HG02970 (cell line): ENCODE data around the gene TTC7B.

Experiments used
- ATAC-seq: cut with Tn5 transposase; IDR thresholded peaks from one replicate; pipeline ENCODE4 v1.9.1; 2021; ENCODE audit warnings: mild to moderate bottlenecking, moderate library complexity, moderate number of reproducible peaks; ENCODE audit not compliant: unreplicated experiment, low FRiP score

Gene TTC7B

DNA sequence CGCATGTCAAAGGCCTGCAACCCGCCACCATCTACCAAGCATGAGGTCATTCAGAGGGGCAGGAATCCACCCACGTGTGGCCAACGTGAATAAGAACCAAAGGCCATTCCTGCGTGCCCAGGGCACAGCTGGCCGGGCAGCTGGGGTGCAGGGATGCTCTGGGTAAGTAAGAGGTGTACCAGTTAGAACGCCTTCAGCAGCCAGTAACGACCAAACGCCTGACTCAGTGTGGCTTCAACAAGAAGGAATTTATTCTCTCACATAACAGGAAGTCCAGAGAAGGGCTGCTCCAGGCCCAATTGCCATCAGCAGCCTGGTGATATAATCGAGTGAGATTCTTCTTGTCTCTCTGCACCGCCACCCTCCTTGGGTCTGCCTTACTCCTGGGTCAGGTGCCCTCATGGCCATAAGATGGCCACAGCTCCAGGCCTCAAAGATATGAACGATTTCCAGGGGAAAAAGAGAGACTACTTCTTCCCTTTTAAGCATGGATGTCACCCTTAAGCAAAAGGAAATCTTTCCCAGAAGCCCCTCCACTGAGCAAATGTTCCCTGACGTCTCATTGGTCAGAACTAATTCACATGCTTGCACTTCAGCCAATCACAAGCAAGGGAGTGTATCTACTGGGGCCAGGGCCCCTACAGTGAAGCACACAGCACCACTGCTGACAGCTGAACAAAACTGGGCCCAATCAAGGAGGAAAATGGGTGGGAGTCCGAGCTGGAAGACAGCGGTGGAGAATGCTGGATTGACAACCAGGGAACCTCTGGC, 7.3 kb downstream of the TTC7B start:
- no peak for ATAC-seq

DNA sequence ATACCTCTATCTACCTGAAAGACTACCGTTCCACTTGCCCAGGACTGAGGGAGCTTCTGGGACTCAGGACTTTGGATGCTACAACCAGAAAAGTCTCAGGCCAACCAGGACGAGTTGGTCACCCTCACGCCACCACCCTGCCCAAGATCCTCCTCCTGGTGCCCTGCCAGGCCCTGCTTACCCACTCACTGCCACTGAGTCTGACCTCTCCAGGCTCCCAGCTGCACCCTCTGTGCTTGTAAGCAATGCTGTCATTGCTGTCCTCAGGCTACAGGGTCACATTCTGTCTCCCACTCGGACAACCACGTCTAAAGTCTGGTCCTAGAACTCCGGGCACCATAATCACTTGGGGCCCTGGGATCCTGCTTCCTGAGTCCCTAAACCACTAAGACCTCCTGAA, 9.2 kb downstream of the TTC7B start:
- ATAC-seq, result no peak

DNA sequence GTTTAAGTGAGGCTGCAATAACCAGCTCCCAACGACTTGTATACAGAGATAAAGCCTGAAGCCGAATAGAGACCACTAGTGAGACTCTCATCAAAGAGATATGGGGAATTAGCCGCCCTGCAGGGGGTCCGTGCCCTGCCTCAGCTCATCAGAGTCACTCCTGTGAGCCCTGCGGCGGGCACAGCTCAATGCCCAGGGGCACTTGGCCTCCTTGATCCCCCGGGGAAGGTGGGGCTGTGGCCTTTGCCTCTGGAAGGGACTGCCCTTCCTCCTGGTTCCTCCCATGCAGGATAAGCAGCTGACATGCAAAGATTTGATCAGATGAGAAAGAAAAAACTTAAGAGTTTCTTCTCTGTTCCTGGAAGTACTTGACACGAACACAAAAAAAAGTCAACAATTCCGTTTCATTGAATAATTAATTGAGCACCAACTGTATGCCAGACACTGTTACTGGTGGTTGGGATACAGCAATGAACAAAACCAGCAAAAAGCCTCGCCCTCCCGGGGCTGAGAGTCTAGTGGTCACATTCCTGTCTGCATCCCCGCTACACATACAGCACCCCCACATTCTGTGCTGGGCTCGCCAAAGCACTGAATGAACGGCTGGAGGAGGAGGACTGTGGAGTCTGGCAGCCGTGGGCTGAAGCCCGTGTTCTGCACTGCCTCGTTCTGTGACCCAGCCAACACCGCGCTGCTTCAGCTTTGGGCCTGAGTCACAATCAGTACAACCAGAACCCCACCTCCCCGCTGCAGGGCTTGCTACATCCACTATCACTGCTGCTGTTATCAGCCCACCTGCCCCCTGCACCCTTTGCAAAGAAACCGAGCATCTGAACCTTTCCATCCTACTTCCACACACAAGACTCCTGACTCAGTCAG, 10.3 kb downstream of the TTC7B start:
- ATAC-seq, result no peak

DNA sequence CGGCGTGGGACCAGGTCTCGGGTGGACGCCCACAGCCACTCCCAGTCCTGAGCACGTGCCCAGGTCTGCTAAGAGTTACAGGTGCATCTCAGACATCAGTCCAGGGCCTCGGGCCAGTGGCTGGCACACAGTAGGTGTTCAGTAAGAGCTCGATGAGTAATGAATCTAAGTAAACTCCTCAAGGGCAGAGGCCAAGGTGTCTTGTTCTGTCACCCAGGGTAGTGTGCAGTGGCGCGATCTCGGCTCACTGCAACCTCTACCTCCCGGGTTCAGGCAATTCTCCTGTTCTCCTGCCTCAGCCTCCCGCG, 11.2 kb downstream of the TTC7B start:
- no peak for ATAC-seq

DNA sequence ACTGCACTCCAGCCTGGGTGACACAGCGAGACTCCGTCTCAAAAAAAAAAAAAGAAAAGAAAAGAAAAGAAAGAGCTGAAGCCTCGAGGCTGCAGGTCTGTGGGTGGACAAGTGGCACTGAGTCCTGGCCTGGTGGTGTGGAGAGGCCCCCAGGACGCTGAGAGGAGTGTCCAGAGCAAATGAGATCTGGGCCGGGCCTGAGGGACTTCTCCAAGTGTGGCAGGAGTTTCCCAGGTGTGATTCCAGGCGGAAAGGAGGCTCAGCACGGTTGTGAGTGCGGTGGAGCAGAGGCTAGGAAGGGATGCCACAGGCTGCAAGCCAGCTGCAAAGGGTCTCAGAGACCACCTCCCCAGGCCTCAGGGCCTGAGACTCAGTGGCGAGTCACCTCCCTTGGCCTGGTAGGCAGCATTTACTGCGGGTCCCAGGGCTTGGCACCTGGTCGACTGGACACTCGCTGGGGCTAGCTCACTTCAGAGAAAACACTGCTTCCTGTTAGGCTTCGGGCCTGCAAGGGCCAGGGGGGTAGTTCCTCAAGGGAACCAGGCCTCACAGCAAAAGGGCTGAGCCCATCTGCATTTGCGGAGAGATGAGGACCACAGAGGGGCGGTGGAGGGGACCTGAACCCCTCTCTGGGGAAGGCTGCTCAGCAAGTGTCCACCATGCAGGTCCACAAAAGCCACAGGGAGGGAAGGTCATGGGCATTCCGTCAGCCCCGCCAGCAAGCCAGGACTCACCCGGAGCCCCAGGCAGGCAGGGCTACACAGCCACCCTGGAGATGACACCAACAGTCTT, 11.7 kb downstream of the TTC7B start:
- ATAC-seq, result no peak

DNA sequence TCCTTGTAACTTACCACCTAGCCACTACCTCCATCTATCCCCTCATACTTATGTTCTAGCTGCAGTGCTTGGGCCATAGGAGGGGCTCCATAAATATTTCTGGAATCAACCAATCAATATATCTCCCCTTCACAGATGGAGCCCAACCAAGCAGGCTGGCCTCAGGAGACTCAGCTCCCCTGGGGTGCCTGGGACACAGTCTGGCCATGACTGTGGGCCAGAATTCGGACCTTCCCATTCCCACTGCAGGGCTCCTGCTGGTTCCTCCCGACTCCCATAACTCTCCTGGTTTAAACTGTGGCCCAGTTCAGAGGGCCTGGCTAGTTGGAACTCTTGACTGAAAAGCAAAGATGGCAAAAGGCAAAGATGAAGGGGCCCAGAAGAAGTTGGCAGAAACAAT, 13.0 kb downstream of the TTC7B start:
- ATAC-seq, result no peak

DNA sequence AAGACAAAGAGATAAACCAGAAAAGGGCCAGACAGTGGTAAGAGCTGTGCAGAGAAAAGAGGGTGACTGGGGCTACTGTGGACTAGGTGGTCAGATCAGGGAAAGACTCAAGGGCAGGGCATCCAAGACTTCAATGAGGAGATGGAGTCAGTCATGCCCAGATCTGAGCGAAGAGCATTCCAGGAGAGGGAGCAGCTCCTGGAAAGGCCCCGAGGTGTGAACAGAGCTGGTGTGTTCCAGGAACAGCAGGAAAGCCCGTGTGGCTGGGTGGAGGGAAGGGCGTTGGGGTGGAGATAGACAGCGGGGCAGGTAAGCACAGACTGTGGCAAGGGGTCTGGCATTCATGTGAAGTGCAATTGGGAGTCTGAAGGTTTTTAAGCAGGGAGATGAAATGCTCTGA, 16.8 kb downstream of the TTC7B start:
- no peak for ATAC-seq

DNA sequence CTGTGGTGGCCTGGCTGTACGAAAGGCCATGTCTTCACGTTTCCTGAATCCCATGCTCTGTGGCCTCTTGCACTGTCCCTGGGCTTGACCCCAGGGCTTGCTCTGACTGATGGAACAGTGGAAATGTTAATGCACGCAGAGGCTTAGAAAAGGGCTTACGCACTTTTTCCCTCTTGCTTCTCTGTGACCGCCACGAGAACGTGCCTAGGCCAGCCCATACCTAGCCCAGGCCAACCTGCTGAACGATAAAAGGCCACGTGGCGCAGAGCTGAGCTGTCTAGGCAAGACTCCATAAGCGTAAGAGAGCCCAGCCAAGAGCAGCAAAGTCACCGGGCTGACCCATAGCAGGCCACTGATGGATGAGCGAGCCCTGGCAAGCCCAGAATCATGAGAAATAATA, 18.3 kb downstream of the TTC7B start:
- no peak for ATAC-seq

DNA sequence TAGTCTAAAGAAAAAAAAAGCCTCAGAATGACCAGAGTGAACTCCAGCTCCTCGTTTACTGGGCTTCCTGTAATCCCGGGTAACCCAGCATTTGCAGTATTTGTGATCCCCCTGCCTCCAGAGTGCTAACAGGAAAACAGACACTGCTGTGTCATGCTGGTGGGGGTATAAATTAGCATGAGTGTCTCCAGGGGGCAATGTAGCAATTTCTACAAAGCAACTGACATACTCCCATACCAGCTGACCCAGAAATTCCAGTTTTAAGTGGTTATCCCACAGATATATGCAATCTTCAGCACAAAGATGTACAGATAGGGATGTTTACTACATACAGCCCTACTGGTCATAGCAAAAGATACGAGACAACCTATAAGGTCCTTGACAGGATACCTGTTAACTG, 18.8 kb downstream of the TTC7B start:
- no peak for ATAC-seq

DNA sequence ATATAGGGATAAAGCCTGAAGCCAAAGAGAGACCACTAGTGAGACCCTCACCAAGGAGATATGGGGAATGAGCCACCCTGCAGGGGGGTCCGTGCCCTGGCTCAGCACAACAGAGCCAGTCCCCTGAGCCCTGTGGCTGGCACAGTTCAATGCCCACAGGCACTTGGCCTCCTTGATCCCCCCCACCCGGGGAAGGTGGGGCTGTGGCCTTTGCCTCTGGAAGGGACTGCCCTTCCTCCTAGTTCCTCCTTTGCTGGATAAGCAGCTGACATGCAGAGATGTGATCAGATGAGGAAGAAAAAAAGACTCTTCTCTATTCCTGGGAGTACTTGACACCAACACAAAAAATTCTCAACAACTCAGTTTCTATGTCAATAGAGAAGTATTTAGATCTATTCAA, 19.9 kb downstream of the TTC7B start:
- ATAC-seq, result no peak

DNA sequence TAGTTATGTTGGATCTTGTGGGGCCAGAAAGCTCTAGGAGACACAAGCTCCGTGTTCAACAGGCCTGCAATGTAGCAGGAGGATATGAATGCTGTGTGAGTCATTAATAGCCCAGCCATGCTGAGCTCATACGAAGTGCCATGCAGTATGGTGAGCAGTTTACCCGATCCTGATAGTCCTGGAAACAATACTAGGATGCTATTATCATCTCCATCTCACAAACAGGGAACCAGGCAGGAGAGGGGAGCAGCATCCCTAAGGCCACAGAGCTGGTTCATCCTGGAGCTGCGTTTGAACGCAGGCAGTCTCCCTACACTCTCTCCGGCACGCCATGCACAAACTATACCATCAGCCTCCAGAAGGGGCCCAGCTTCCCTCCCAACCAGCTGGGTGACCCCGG, 20.5 kb downstream of the TTC7B start:
- ATAC-seq, result no peak

DNA sequence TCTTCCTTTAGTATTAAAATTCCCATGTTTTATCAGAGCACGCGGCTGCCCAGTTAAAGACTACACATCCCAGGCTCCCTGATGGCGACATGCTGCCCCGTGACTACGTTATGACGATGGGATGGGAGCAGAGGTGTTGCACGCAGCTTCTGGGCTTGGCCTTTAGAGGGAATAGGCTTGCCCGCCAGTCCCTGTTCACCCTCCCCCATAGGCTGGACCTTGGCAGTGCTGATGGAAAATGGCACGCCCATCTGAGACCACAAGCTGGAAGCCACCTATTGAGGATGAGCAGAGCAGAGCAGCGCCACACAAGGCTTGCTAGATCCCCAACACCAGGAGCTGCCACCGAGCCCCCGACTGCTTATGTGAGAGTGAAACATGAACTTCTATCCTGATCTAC, 24.7 kb downstream of the TTC7B start:
- no peak for ATAC-seq

DNA sequence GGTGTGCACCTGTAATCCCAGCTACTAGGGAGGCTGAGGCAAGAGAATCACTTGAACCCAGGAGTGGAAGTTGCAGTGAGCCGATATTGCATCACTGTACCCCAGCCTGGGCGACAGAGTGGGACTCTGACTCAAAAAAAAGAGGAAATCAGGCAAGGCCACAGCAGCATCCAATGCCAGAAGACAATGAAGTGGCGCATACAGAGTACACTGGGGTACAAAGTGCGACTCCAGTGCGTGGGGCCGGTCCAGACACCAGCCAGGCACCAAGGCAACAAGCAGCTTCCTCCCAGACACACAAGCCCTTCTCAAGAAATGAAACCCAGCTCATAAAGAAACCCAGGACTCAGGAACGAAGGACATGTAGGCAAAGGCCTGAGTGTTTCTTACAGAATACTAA, 28.2 kb downstream of the TTC7B start:
- no peak for ATAC-seq

DNA sequence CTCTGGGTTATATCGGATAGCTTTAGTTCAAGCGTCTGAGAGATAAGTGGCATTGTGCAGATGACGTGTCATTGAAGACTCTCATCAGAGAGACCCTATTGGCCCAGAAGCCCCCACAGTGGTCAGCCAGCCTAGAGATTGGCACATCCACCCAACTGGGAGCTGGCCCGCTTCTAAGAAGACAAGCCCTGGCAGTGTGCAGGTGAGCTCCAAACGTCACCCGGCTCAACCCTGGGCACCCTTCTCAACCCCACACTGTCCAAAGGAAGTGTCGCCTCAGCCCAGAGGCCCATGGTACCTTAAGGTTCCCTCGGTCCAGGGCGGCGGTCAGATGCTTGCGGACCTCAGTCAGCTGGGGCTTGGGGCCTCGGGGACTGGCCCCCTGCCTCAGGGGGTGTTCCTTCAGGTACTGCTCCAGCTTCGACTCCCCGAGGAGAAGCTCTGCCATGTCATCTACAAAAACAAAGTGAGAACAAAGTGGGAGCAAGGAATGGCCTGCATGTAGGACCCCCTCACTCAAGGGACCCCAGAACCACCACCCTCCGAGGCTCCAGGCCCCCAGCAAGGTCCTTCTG, 30.3 kb downstream of the TTC7B start:
- ATAC-seq, result no peak

DNA sequence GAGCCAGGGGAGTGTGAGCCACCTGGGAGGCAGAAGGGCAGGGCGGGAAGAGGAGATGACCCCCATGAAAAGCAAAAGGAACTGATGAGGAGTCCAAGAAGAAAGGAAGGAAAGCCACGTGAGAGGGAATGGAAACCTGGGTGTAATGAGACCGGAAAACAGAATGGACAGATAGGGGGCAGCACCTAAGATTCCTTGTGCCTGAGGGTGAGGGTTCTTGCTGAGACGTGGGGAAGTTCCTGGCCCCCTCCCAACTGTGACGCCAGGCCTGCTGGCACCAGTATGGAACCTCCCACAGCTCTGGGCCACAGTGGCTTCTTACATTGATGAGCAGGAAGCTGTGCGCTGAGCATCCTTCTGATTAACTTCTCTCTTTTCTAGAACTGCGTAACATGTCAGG, 30.8 kb downstream of the TTC7B start:
- ATAC-seq, result no peak

DNA sequence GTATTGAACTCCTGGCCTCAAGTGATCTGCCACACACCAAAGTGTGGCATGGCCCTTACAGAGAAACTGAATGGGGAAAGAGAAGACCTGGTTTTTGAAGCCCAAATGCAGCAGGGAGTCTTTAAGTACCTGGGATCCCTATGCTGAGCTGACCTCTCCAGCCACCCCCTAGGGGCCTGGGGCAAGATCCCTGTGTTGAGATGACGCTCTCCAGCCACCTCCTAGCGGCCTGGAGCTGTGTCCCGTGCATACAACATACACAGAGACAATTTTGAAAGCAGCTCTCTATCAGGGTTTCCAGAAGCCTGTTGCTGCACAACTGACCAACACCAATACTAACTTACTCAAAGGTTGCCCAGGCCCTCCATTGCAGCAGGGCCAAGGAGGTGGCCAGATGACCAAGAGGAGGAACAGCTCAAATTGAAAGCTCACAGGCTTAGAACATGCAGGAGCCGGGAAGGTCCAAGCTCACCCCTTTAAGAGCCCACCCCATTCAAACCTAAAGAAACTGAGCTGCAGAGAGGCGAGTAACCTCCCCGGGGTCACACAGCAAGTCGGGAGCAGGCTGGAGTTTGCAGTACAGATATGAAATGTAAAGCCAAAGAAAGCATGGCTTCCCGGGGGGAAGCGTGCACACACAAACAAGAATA, 31.5 kb downstream of the TTC7B start:
- ATAC-seq, result no peak

DNA sequence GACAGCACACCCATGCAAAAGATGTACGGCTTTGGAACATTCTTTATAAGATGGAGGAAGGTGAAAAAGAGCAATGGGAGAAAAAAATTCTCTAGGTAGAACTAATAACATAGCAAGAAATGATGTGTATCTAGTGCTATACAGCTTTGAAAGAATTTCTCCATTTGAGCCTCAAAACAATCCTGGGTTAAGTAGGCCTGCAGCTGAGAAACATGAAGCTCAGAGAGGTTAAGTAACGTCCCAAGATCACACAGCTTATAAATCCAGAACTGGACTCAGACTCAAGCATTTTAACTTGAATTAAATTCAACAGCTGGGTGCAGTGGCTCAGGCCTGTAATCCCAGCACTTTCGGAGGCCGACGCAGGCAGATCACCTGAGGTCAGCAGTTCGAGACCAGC, 32.9 kb downstream of the TTC7B start:
- no peak for ATAC-seq

DNA sequence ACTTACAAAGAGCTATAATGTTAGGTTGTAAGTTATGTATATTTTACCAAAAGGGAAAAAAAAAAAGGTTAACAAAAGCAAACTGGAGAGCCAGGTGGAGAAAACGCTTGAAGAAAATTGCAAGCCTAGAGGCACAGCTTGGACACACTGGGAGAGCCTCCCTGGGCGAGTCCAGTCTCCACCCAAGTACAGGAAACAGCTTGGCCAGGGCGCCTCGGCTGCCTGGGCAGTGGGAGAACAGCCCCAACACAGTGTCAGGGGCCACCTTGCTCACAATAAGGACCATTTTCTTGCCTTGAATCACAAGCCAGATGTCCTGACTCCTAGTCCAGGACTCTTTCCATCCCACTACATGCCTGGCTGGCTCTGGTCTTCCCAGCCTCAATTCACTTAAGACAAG, 33.3 kb downstream of the TTC7B start:
- ATAC-seq, result no peak

DNA sequence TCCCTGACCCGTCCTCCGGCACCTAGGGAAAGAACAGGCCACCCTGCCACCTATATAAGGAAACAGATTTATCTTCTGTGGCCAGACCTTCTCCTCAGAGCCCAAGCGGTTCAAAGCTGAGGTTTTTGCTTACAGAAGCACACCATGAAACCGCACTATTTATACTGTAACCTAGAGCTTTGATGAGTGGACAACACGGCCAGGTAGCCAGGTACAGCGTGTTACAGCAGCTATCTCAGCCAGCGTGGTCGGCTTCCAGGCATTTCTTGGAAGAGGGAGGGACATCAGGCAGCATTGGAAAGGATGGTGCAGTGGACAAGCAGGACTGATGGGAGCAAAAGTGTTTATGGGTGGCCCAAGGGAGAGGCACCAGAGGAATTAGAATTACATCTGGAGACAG, 34.4 kb downstream of the TTC7B start:
- ATAC-seq, result no peak

DNA sequence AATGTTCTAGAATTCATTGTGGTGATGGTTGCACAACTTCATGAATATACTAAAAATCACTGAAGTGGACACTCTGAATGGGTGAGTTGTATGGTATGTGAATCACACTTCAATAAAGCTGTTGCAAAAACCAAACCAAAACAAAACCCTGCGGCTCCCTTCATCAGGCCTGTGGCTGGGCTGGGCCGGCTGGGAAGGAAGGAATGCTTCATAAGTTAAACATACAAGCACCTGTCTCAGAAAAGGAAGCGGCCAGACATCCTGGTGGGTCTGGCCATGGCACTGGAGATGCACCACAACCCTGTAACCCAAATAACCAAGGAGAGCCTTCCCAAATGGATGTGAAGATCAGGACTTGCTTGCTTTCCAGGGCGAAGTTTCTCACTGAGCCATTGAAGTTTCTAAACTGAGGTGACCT, 34.9 kb downstream of the TTC7B start:
- ATAC-seq, result no peak
